Stimulated activated naive CD8-positive, alpha-beta T cell treated with anti-CD3 and anti-CD28 coated beads, Interleukin-15, Interleukin-2, amounts not matched to agents 100 ng/mL and 50 ng/mL, for 24 hours (primary cell): Measurements from ENCODE around the gene SELENOK.
A peak's percentile ranks its signal among the peaks of the same experiment; 100 is the strongest.

Source experiments
- H3K27ac Mint-ChIP-seq: one replicate; pipeline ENCODE4 v1.8.0; 2021; ENCODE audit warnings: mild to moderate bottlenecking, mixed read lengths
- H3K27me3 Mint-ChIP-seq: one replicate; pipeline ENCODE4 v1.8.0; 2021; ENCODE audit warnings: mixed read lengths
- H3K36me3 Mint-ChIP-seq: one replicate; pipeline ENCODE4 v1.8.0; 2021; ENCODE audit warnings: low read depth, mixed read lengths
- H3K4me1 Mint-ChIP-seq: one replicate; pipeline ENCODE4 v1.8.0; 2021; ENCODE audit warnings: low read depth, mixed read lengths
- H3K4me3 Mint-ChIP-seq: one replicate; pipeline ENCODE4 v1.8.0; 2021; ENCODE audit warnings: mild to moderate bottlenecking, mixed read lengths
- H3K9me3 Mint-ChIP-seq: one replicate; pipeline ENCODE4 v1.8.0; 2021; ENCODE audit warnings: mixed read lengths

The SELENOK gene

GRCh38 chr3:53859178-53859577 is 32.5 kb downstream of the SELENOK start:
- Mint-ChIP-seq H3K27me3 (no peaks in the 10 kb centered on the region), H3K4me3 (no peak overlapping the region), H3K36me3 (peaks cover 36% of the 10 kb centered on the region), H3K9me3 (no peaks in the 10 kb centered on the region), H3K27ac (no peak overlapping the region), H3K4me1 (no peaks in the 10 kb centered on the region)

- peaks cover 32% of the 10 kb centered on the region for H3K36me3 Mint-ChIP-seq
- H3K27ac Mint-ChIP-seq = no peak overlapping the region
- H3K4me3 Mint-ChIP-seq = no peak overlapping the region
- H3K9me3 Mint-ChIP-seq = no peaks in the 10 kb centered on the region
- no peaks in the 10 kb centered on the region for H3K4me1 Mint-ChIP-seq
- H3K27me3 Mint-ChIP-seq = no peaks in the 10 kb centered on the region
These were observed 33.4 kb downstream of the SELENOK start for GRCh38 chr3:53858096-53858741.

- no peaks in the 10 kb centered on the region for H3K4me1 Mint-ChIP-seq
- H3K9me3 Mint-ChIP-seq = no peaks in the 10 kb centered on the region
- H3K27me3 Mint-ChIP-seq = no peaks in the 10 kb centered on the region
- H3K36me3 Mint-ChIP-seq = peaks cover 19% of the 10 kb centered on the region
- no peak overlapping the region for H3K27ac Mint-ChIP-seq
- H3K4me3 Mint-ChIP-seq = no peak overlapping the region
These were observed 34.7 kb downstream of the SELENOK start for GRCh38 chr3:53856964-53857363.

GRCh38 chr3:53850895-53851294 is 40.8 kb downstream of the SELENOK start:
- Mint-ChIP-seq H3K27me3 (peaks cover 29% of the 10 kb centered on the region), H3K9me3 (no peaks in the 10 kb centered on the region), H3K27ac (no peak overlapping the region)

GRCh38 chr3:53849916-53850315 is 41.7 kb downstream of the SELENOK start:
- no peaks in the 10 kb centered on the region for H3K9me3 Mint-ChIP-seq
- peaks cover 36% of the 10 kb centered on the region for H3K27me3 Mint-ChIP-seq
- peaks cover 4% of the 10 kb centered on the region for H3K4me1 Mint-ChIP-seq
- no peak overlapping the region for H3K4me3 Mint-ChIP-seq
- H3K36me3 Mint-ChIP-seq = no peaks in the 10 kb centered on the region
- no peak overlapping the region for H3K27ac Mint-ChIP-seq

More at GRCh38 chr3:53850895-53851294, 40.8 kb downstream of the SELENOK start:
- Mint-ChIP-seq H3K4me1 (no peaks in the 10 kb centered on the region), H3K4me3 (no peak overlapping the region), H3K36me3 (no peaks in the 10 kb centered on the region)

GRCh38 chr3:53846851-53847155 is 44.9 kb downstream of the SELENOK start:
- H3K27me3 Mint-ChIP-seq = peaks cover 58% of the 10 kb centered on the region

GRCh38 chr3:53846134-53846850 is 45.4 kb downstream of the SELENOK start, which contains the start of the genes CHDH and IL17RB:
CHDH (minus strand) TSS chr3:53846419; CDS start chr3:53824008, 22,411 bp downstream.
IL17RB (plus strand) TSS chr3:53846568; CDS start chr3:53846589, 21 bp downstream.
- H3K27me3 Mint-ChIP-seq = peaks cover 58% of the 10 kb centered on the region

More at GRCh38 chr3:53846851-53847155, 44.9 kb downstream of the SELENOK start:
- Mint-ChIP-seq H3K4me3 (peak overlapping the region; percentile 56), H3K36me3 (no peaks in the 10 kb centered on the region), H3K4me1 (peaks cover 4% of the 10 kb centered on the region), H3K9me3 (no peaks in the 10 kb centered on the region), H3K27ac (no peak overlapping the region)

GRCh38 chr3:53845881-53846133 is 45.9 kb downstream of the SELENOK start:
- H3K9me3 Mint-ChIP-seq = no peaks in the 10 kb centered on the region
- peaks cover 58% of the 10 kb centered on the region for H3K27me3 Mint-ChIP-seq
- no peaks in the 10 kb centered on the region for H3K36me3 Mint-ChIP-seq
- H3K27ac Mint-ChIP-seq = no peak overlapping the region
- peaks cover 4% of the 10 kb centered on the region for H3K4me1 Mint-ChIP-seq
- H3K4me3 Mint-ChIP-seq = peak overlapping the region; percentile 60

More at GRCh38 chr3:53846134-53846850, 45.4 kb downstream of the SELENOK start, which contains the start of the genes CHDH and IL17RB:
- peaks cover 4% of the 10 kb centered on the region for H3K4me1 Mint-ChIP-seq
- H3K4me3 Mint-ChIP-seq = peak within 1 kb of the TSS; percentile 60
- H3K36me3 Mint-ChIP-seq = no peaks in the 10 kb centered on the region
- H3K27ac Mint-ChIP-seq = no peak within 1 kb of the TSS
- H3K9me3 Mint-ChIP-seq = no peaks in the 10 kb centered on the region

- no peak overlapping the region for H3K27ac Mint-ChIP-seq
These were observed 46.4 kb downstream of the SELENOK start for GRCh38 chr3:53845103-53845880.

GRCh38 chr3:53844262-53845102 is 47.2 kb downstream of the SELENOK start:
- Mint-ChIP-seq H3K36me3 (no peaks in the 10 kb centered on the region), H3K4me1 (peaks cover 4% of the 10 kb centered on the region), H3K27ac (no peak overlapping the region), H3K27me3 (peaks cover 53% of the 10 kb centered on the region), H3K9me3 (no peaks in the 10 kb centered on the region), H3K4me3 (peak overlapping the region; percentile 60)

More at GRCh38 chr3:53845103-53845880, 46.4 kb downstream of the SELENOK start:
- peak overlapping the region; percentile 60 for H3K4me3 Mint-ChIP-seq
- H3K9me3 Mint-ChIP-seq = no peaks in the 10 kb centered on the region
- H3K4me1 Mint-ChIP-seq = peaks cover 4% of the 10 kb centered on the region
- peaks cover 58% of the 10 kb centered on the region for H3K27me3 Mint-ChIP-seq
- H3K36me3 Mint-ChIP-seq = no peaks in the 10 kb centered on the region

GRCh38 chr3:53843195-53844177 is 48.2 kb downstream of the SELENOK start:
- H3K4me1 Mint-ChIP-seq = peaks cover 4% of the 10 kb centered on the region
- no peaks in the 10 kb centered on the region for H3K9me3 Mint-ChIP-seq
- peaks cover 52% of the 10 kb centered on the region for H3K27me3 Mint-ChIP-seq
- no peaks in the 10 kb centered on the region for H3K36me3 Mint-ChIP-seq
- no peak overlapping the region for H3K4me3 Mint-ChIP-seq
- H3K27ac Mint-ChIP-seq = no peak overlapping the region

GRCh38 chr3:53842436-53843194 is 49.0 kb downstream of the SELENOK start:
- Mint-ChIP-seq H3K4me3 (no peak overlapping the region), H3K27ac (no peak overlapping the region), H3K27me3 (peaks cover 43% of the 10 kb centered on the region), H3K4me1 (peaks cover 4% of the 10 kb centered on the region), H3K36me3 (no peaks in the 10 kb centered on the region), H3K9me3 (no peaks in the 10 kb centered on the region)

- Mint-ChIP-seq H3K4me3 (no peak overlapping the region), H3K9me3 (no peaks in the 10 kb centered on the region), H3K4me1 (peaks cover 4% of the 10 kb centered on the region), H3K27ac (no peak overlapping the region), H3K27me3 (peaks cover 34% of the 10 kb centered on the region), H3K36me3 (no peaks in the 10 kb centered on the region)
These were observed 50.4 kb downstream of the SELENOK start for GRCh38 chr3:53841296-53841695.
